Stimulated activated CD4-positive, alpha-beta T cell treated with anti-CD3 and anti-CD28 coated beads, Interleukin-1b, Interleukin-23, amount 100 ng/mL, for 48 hours (primary cell): ENCODE results near the gene GPRC5B.

Experiments used
- DNase-seq: peaks from one replicate; pipeline ENCODE4 v3.0.0-alpha.2; 2020

The GPRC5B gene

GRCh38 chr16:19868421-19868820 is 16.2 kb downstream of the GPRC5B start:
- DNase-seq, result no peak

GRCh38 chr16:19864566-19864965 is 20.1 kb downstream of the GPRC5B start:
- no peak for DNase-seq

DNA sequence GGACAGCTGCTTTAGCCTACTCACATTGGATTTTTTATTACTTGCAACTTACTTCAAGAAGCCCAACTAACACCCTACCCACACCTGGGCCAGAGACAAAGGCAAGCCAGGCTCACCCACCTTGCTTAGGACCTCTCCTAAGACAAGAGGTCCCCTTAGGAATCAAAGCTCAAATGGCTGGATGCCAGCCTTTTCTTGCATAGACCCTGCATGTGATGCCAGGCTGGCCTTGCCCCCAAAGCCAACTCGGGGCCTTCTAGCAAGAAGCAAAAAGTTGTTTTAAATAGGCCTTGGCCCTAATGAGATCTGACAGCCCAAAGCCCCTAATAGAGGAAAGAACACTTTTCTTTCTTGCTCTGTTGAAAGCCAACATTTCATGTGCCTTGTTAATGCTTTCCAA is 20.7 kb downstream of the GPRC5B start:
- no peak for DNase-seq

- DNase-seq, result no peak
These were observed 22.8 kb downstream of the GPRC5B start for GRCh38 chr16:19861811-19862327.

GRCh38 chr16:19861133-19861532 is 23.5 kb downstream of the GPRC5B start:
- DNase-seq, result no peak

- no peak for DNase-seq
These were observed 24.2 kb downstream of the GPRC5B start for GRCh38 chr16:19860166-19861041.

- DNase-seq, result no peak
These were observed 25.0 kb downstream of the GPRC5B start for GRCh38 chr16:19859603-19860002.

DNA sequence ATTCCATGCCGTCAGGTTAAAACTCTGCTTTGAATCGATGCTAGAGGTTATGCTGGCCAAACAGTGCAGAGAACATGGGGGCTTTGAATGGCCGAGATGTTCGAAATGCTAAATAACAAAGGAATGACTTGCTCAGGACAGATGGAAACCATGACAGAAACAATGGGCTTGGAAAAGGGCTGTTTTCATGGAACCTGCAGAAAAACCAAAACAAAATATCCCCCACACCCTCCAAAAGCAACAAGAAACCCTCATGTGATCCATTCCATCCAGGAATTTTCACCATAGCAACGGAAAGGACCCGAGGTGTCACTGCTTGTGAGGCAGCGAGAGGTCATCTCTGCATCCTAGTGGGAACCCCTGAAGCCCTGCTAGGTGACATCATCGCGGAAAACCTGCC is 25.5 kb downstream of the GPRC5B start:
- no peak for DNase-seq

GRCh38 chr16:19858340-19859018 is 26.2 kb downstream of the GPRC5B start:
- no peak for DNase-seq

GRCh38 chr16:19857593-19858339 is 26.9 kb downstream of the GPRC5B start:
- DNase-seq, result no peak

- DNase-seq, result no peak
These were observed 28.5 kb downstream of the GPRC5B start for GRCh38 chr16:19856120-19856519.

GRCh38 chr16:19854543-19854876 is 30.1 kb downstream of the GPRC5B start:
- no peak for DNase-seq

- no peak for DNase-seq
These were observed 30.7 kb downstream of the GPRC5B start for GRCh38 chr16:19853742-19854542.

DNA sequence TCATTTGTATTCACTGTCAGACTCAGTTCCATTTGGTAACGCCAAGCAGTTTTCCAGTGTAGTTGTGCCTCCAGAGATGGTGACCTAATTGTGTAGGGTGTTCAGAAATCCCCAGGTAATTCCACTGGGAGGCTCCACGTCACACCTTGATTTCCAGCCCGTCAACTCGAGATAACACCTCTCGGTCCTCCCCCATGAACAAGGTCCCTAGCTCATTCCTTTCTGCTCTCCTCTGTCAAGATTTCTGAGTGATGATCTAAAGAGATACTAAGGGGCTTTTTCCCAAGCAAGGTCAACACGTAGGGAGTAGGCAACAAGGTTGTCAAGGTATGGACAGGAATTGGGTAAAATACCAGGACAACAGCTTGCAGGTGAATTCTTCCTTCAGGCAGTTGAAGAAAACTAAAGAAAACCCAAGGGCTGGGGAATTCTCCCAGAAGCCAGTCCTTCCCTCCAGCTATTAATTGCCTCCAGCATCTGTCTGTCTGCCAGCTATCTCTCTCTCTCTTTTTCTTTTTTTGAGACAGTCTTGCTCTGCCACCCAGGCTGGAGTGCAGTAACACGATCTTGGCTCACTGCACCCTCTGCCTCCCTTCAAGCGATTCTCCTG is 31.4 kb downstream of the GPRC5B start:
- DNase-seq, result no peak

DNA sequence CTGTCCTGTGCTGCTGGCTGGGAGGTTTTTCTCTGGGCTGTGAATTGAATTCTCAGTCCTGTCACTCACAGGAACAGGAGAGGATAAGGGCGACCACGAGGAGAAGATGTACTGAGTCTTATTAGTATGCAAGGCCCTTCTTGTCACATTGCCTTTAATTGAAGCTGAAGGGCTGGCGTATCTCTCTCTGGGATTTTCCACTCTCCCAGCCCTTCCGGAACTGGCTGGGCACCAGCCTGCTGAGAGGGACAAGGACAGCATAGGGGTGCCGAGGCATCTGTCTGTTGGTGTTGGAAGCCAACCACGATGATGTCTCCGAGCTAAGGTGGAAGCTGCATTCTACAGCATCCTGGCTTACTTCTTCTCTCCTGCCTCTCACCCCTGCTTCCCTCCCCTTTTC is 33.2 kb downstream of the GPRC5B start:
- DNase-seq, result no peak

GRCh38 chr16:19850131-19850817 is 34.4 kb downstream of the GPRC5B start:
- no peak for DNase-seq

- DNase-seq, result no peak
These were observed 35.9 kb downstream of the GPRC5B start for GRCh38 chr16:19848756-19849155.

- DNase-seq, result no peak
These were observed 38.2 kb downstream of the GPRC5B start for GRCh38 chr16:19846436-19846835.

GRCh38 chr16:19844945-19845641 is 39.6 kb downstream of the GPRC5B start:
- DNase-seq, result no peak

DNA sequence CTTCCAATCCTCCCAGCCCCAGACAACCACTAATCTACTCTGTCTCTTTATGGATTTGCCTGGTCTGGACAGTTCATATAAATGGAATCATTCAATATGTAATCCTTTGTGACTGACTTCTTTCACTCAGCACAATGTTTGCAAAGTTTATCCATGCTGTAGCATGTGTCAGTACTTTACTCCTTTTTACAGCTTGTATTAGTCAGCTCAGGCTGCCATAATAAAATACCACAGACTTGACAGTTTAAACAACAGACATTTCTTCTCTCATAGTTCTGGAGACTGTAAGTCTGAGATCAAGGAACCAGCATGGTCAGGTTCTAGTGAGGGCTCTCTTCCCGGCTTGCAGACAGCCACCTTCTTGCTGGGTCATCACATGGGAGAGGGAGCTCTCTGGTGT is 41.3 kb downstream of the GPRC5B start:
- DNase-seq, result no peak
